ENCODE data around the gene GALNT9. TPM values are rescaled to one million over a fixed set of nuclear protein-coding genes. Genes with fewer than 3 reads are reported as not detected.

Gene GALNT9
- total RNA-seq, 6 experiments from 2014 or later: not detected

DNA sequence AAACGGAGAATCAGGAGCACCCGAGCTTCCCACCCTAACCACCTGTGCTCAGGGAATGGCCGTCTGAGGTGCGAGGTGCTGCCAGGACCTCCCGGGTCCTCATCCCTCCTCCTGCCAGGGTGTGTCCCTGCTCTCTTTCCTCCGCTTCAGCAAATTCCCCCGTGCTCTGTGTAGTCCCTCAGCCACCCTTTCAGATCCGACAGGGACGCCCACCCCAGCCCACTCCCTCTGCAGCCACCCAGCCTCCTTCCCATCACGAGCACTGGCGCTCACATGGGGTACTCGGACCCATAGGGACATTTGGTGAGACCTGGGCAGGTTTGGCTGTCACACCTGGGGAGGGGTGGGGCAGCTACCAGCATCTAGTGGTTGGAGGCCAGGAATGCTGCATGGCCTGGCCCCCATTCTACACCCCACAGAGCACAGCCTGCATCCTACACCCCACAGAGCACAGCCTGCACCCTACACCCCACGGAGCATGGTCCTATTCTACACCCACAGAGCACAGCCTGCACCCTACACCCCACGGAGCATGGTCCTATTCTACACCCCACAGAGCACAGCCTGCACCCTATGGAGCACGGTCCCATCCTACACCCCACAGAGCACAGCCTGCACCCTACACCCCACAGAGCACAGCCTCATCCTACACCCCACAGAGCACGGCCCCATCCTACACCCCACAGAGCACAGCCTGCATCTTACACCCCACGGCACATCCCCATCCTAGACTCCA is 12.7 kb downstream of the GALNT9 start:
- no peak for TF ChIP-seq POLR2A (IDR thresholded peaks at IDR 0.05)
- TF ChIP-seq, protein P1, sequence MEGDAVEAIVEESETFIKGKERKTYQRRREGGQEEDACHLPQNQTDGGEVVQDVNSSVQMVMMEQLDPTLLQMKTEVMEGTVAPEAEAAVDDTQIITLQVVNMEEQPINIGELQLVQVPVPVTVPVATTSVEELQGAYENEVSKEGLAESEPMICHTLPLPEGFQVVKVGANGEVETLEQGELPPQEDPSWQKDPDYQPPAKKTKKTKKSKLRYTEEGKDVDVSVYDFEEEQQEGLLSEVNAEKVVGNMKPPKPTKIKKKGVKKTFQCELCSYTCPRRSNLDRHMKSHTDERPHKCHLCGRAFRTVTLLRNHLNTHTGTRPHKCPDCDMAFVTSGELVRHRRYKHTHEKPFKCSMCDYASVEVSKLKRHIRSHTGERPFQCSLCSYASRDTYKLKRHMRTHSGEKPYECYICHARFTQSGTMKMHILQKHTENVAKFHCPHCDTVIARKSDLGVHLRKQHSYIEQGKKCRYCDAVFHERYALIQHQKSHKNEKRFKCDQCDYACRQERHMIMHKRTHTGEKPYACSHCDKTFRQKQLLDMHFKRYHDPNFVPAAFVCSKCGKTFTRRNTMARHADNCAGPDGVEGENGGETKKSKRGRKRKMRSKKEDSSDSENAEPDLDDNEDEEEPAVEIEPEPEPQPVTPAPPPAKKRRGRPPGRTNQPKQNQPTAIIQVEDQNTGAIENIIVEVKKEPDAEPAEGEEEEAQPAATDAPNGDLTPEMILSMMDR (IDR thresholded peaks at IDR 0.05): no peak
- Histone ChIP-seq H3K36me3 (no peaks in the 10 kb centered on the region), H3K27me3 (no peaks in the 10 kb centered on the region), H3K4me1 (no peaks in the 10 kb centered on the region), H3K27ac (no peak overlapping the region), H3K9me3 (no peaks in the 10 kb centered on the region), H3K4me3 (no peak overlapping the region)
- WGBS (ENCODE audit: insufficient coverage, low coverage, low lambda C conversion rate, missing lambda C conversion rate): 43% methylated on average over 6 of the region's 17 CpGs
- DNase-seq: peak in 1 of 3 donors; percentile 16
- peak in 1 of 4 donors; percentile 5 for ATAC-seq
- intact Hi-C loops (cut with DNase I): no loop called here

DNA sequence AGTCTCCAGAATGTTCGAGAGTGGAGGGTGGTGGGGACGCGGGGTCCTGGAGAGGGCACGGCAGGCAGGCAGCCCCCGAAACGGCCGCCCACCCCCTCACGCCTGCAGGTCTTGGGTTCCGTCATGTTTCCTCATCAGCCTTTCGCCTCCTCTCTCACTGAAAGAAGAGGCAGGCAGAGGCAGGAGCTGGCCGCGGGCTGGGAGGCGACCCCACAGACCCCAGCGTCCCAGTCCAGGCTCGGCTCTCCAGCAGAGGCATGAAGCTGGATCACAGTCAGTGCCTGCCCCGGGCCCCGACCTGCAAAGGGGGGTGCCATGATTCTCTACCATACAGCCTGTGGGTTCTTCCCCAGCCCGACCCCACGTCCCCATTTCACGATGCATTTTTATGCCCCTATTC is 13.4 kb downstream of the GALNT9 start:
- DNase-seq (peak in 1 of 3 donors; percentile 37), ATAC-seq (no peak)
- WGBS (ENCODE audit: insufficient coverage, low coverage, low lambda C conversion rate, missing lambda C conversion rate): 42% methylated on average over 11 of the region's 20 CpGs
- H3K9me3 ChIP-seq: no peaks in the 10 kb centered on the region
- H3K4me1 ChIP-seq: no peaks in the 10 kb centered on the region
- no peaks in the 10 kb centered on the region for H3K36me3 ChIP-seq
- TF ChIP-seq, protein P1 (IDR thresholded peaks at IDR 0.05): no peak
- no peak for TF ChIP-seq POLR2A (IDR thresholded peaks at IDR 0.05)
- no peaks in the 10 kb centered on the region for H3K27me3 ChIP-seq
- intact Hi-C loops (cut with DNase I): no loop called here
- H3K4me3 ChIP-seq: no peak overlapping the region
- H3K27ac ChIP-seq: no peak overlapping the region

DNA sequence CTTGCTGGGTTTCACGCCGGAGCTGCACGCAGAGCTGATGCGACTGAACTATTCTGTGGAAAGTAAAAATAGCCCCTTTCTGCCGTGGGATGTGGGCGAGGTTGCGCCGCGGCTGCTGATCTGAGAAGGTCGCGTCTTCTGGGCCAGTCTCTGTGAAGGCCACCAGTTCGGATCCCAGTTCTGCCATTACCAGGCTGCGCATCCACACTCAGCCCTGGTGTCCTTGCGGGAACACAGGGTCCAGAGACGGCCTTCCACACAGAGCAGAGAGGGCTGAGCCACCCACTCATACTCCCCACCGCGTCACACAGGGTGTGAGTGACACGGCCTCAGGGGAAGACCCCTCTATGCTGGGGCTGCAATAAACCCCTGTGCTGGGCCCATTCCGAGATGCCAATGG is 13.9 kb downstream of the GALNT9 start:
- DNase-seq (no peak), ATAC-seq (no peak)
- intact Hi-C loops (cut with DNase I): no loop called here

DNA sequence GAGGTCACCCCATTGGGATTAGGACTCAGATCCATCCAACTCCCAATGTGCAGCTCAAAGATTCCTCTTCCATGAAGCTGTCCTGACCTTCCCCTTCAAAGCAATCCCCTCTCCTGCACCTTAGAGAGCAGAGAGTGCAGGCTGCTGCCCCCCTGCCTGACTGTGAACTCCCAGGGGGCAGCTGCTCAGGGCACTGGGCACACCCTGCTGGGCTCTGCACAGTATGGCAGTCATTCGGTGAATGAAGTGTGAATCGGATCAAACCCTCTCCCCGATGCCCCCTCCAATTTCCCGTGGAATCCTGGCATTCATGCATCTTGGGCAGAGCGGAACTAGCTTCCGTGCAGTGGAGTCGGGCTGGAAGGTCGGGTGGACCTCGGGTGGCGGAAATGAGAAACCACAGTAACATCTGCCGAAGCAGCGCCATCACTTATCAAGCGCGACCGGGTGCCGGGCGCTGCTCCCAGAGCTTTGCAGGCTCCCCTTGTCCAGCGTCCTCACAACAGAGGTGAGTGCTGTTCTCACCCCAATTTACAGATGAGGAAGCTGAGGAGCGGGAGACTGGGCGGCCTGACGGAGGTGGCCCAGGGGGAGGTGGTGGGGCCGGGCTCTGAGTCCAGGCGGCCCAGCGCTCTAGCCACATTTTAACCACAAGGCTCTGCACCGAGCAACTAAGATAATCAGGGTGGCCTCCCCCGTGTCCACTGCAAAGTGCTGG is 14.7 kb downstream of the GALNT9 start:
- intact Hi-C loops (cut with DNase I): no loop called here
- DNase-seq (peak in 1 of 3 donors; percentile 26), ATAC-seq (no peak)
- TF ChIP-seq, protein P1 (IDR thresholded peaks at IDR 0.05): no peak
- no peak for TF ChIP-seq POLR2A (IDR thresholded peaks at IDR 0.05)
- Histone ChIP-seq H3K4me3 (no peak overlapping the region), H3K36me3 (no peaks in the 10 kb centered on the region), H3K27ac (no peak overlapping the region), H3K9me3 (no peaks in the 10 kb centered on the region), H3K4me1 (no peaks in the 10 kb centered on the region), H3K27me3 (no peaks in the 10 kb centered on the region)
- 66% methylated on average over 10 of the region's 26 CpGs for WGBS (ENCODE audit: insufficient coverage, low coverage, low lambda C conversion rate, missing lambda C conversion rate)

More for the DNA sequence above, 13.9 kb downstream of the GALNT9 start:
- Histone ChIP-seq H3K9me3 (no peaks in the 10 kb centered on the region), H3K27ac (no peak overlapping the region), H3K27me3 (no peaks in the 10 kb centered on the region), H3K4me1 (no peaks in the 10 kb centered on the region), H3K4me3 (no peak overlapping the region), H3K36me3 (no peaks in the 10 kb centered on the region)
- TF ChIP-seq, protein P1 (IDR thresholded peaks at IDR 0.05): no peak
- no peak for TF ChIP-seq POLR2A (IDR thresholded peaks at IDR 0.05)
- WGBS (ENCODE audit: insufficient coverage, low coverage, low lambda C conversion rate, missing lambda C conversion rate): 67% methylated on average over 4 of the region's 19 CpGs

All from right lobe of liver (tissue), 6 donors.